ENCODE results near the gene HSDL2. TPM values are rescaled to one million over a fixed set of nuclear protein-coding genes. Genes with fewer than 3 reads are reported as not detected.

Gene HSDL2
- total and polyA plus RNA-seq, 11 donors: 54.0 to 241 (median 147) TPM

DNA sequence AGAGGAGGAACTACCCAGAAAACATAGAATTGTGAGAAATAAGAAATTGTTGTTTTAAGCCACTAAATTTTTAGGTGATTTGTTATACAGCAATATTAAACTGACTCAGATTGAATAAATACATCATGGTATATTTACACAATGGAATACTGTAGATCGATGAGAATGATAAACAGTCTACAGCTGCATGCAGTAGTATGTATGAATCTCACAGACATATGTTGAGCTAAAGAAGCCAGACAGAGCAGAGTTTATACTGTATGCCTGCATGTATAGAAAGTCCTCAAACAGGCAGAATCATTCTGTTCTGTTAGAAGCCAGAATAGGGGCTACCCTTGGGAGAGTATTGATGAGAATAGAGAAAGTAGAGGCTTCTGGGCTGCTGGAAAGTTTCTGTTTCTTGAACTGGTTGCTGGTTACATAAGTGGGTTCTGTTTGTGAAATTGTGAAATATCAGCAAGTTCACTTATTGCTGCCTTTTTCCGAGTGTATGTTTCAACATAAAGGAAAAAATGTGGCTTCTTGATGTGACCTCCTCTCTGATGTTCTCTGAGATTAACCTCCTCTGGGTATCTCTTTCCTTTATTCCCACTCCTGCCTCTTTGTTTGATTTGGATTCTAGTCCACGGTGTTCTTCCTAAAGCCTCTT is 116.3 kb downstream of the HSDL2 start:
- H3K9me3 ChIP-seq: peaks cover 0 to 27% (median 16%) of the 10 kb centered on the region in 12 donors
- H3K27me3 ChIP-seq: no peaks in the 10 kb centered on the region
- peak overlapping the region in 1 of 12 donors; percentile 19 for H3K27ac ChIP-seq
- no peak overlapping the region for H3K4me3 ChIP-seq
- DNase-seq (no peak), ATAC-seq (no peak)
- H3K36me3 ChIP-seq: no peaks in the 10 kb centered on the region
- H3K4me1 ChIP-seq: peaks cover 0 to 21% (median 0%) of the 10 kb centered on the region in 12 donors
- TF ChIP-seq, protein P1, sequence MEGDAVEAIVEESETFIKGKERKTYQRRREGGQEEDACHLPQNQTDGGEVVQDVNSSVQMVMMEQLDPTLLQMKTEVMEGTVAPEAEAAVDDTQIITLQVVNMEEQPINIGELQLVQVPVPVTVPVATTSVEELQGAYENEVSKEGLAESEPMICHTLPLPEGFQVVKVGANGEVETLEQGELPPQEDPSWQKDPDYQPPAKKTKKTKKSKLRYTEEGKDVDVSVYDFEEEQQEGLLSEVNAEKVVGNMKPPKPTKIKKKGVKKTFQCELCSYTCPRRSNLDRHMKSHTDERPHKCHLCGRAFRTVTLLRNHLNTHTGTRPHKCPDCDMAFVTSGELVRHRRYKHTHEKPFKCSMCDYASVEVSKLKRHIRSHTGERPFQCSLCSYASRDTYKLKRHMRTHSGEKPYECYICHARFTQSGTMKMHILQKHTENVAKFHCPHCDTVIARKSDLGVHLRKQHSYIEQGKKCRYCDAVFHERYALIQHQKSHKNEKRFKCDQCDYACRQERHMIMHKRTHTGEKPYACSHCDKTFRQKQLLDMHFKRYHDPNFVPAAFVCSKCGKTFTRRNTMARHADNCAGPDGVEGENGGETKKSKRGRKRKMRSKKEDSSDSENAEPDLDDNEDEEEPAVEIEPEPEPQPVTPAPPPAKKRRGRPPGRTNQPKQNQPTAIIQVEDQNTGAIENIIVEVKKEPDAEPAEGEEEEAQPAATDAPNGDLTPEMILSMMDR (IDR thresholded peaks at IDR 0.05): no peak
- no peak for TF ChIP-seq POLR2A (IDR thresholded peaks at IDR 0.05)
- WGBS, 4 donors: 81 to 86% (median 83%) methylated on average over 3 of the region's 3 CpGs
- intact Hi-C loops (cut with DNase I): loop anchor here in 1 of 10 donors (5.0 kb wide), 1 partner anchor 126 kb away; no protein-coding TSS in a partner anchor

- H3K9me3 ChIP-seq: no peaks in the 10 kb centered on the region
- TF ChIP-seq, protein P1 (IDR thresholded peaks at IDR 0.05): no peak
- TF ChIP-seq POLR2A (IDR thresholded peaks at IDR 0.05): no peak
- H3K36me3 ChIP-seq: no peaks in the 10 kb centered on the region
- intact Hi-C loops (cut with DNase I): no loop called here
- no peak for ATAC-seq
- peaks cover 0 to 12% (median 0%) of the 10 kb centered on the region in 12 donors for H3K4me1 ChIP-seq
- WGBS, 4 donors: 89 to 97% (median 95%) methylated on average over 2 of the region's 2 CpGs
- DNase-seq: no peak
- H3K4me3 ChIP-seq: no peak overlapping the region
- no peaks in the 10 kb centered on the region for H3K27me3 ChIP-seq
- no peak overlapping the region for H3K27ac ChIP-seq
Measured at GRCh38 chr9:112500842-112501241, 120.9 kb downstream of the HSDL2 start.

GRCh38 chr9:112501287-112501686 is 121.4 kb downstream of the HSDL2 start:
- no peak for TF ChIP-seq POLR2A (IDR thresholded peaks at IDR 0.05)
- TF ChIP-seq, protein P1 (IDR thresholded peaks at IDR 0.05): no peak
- DNase-seq (no peak), ATAC-seq (no peak)
- H3K27ac ChIP-seq: no peak overlapping the region
- H3K36me3 ChIP-seq: no peaks in the 10 kb centered on the region
- intact Hi-C loops (cut with DNase I): no loop called here
- H3K4me1 ChIP-seq: peaks cover 0 to 7% (median 0%) of the 10 kb centered on the region in 12 donors
- WGBS, 4 donors: 92 to 96% (median 94%) methylated on average over 8 of the region's 8 CpGs
- H3K4me3 ChIP-seq: no peak overlapping the region
- no peaks in the 10 kb centered on the region for H3K9me3 ChIP-seq
- H3K27me3 ChIP-seq: no peaks in the 10 kb centered on the region

- Histone ChIP-seq H3K9me3 (no peaks in the 10 kb centered on the region), H3K4me3 (no peak overlapping the region), H3K36me3 (no peaks in the 10 kb centered on the region), H3K4me1 (peaks cover 0 to 6% (median 0%) of the 10 kb centered on the region in 12 donors), H3K27ac (no peak overlapping the region), H3K27me3 (no peaks in the 10 kb centered on the region)
- DNase-seq (no peak), ATAC-seq (no peak)
- TF ChIP-seq, protein P1 (IDR thresholded peaks at IDR 0.05): no peak
- no peak for TF ChIP-seq POLR2A (IDR thresholded peaks at IDR 0.05)
- WGBS, 4 donors: 83 to 92% (median 87%) methylated on average over 3 of the region's 3 CpGs
- intact Hi-C loops (cut with DNase I): no loop called here
Measured at GRCh38 chr9:112502175-112502946, 122.5 kb downstream of the HSDL2 start.

All from heart left ventricle (tissue), 16 donors.